DND-41 (cell line): ENCODE results near the gene NUTM2G.

ENCODE experiments used
- CTCF ChIP-seq: IDR thresholded peaks from 2 replicates; pipeline ENCODE4 v1.5.1; 2012; ENCODE audit warnings: borderline replicate concordance, low read length, moderate library complexity, mild to moderate bottlenecking; ENCODE audit not compliant: poor library complexity, severe bottlenecking; ENCODE audit errors: extremely low read depth
- EZH2 ChIP-seq: IDR thresholded peaks from 3 replicates; pipeline ENCODE4 v1.6.1; 2012; ENCODE audit warnings: borderline replicate concordance, low read depth, mild to moderate bottlenecking, moderate library complexity, low read length, inconsistent platforms; ENCODE audit not compliant: severe bottlenecking

DNA sequence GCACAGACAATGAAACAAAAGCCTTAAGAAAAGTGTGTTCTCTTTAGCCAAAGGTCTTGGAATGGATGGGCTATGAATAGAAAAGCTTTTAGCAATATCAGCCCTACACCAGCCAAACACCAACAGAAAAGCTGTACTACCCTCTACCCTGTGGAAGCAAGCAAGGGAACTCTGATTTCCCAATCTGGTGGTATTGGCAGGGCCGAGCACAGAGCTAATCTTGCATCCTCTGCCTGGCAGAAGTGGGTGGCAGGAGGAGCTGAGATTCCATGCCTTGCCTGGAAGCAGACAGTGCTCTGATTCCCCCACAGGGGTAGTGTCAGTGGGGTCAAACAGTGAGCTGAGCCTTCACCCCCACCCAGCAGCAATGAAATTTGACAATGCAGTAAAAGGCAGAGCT is 44.7 kb upstream of the NUTM2G start:
- TF ChIP-seq CTCF, result no peak
- no peak for TF ChIP-seq EZH2
